CD4-positive, alpha-beta T cell treated with Interleukin-17A for 1 hour (primary cell): ENCODE results near the gene ADRB2.

Experiments
- DNase-seq: peaks from one replicate; pipeline ENCODE4 v3.0.0-alpha.2; 2020

Gene ADRB2

GRCh38 chr5:148831590-148832565 is 5.5 kb downstream of the ADRB2 start:
- DNase-seq = no peak

- no peak for DNase-seq
Measured at GRCh38 chr5:148833122-148833521, 6.7 kb downstream of the ADRB2 start.

GRCh38 chr5:148833925-148834324 is 7.5 kb downstream of the ADRB2 start:
- DNase-seq = no peak

- DNase-seq = no peak
Measured at GRCh38 chr5:148834689-148835088, 8.3 kb downstream of the ADRB2 start.

GRCh38 chr5:148836272-148837250 is 10.2 kb downstream of the ADRB2 start:
- DNase-seq = no peak

- DNase-seq = no peak
Measured at GRCh38 chr5:148837383-148837782, 11.0 kb downstream of the ADRB2 start.

GRCh38 chr5:148838357-148838756 is 11.9 kb downstream of the ADRB2 start:
- DNase-seq = no peak

GRCh38 chr5:148839960-148840359 is 13.5 kb downstream of the ADRB2 start:
- no peak for DNase-seq

GRCh38 chr5:148840531-148840930 is 14.1 kb downstream of the ADRB2 start:
- no peak for DNase-seq

GRCh38 chr5:148841519-148841918 is 15.1 kb downstream of the ADRB2 start:
- peak; percentile 36 for DNase-seq

- no peak for DNase-seq
Measured at GRCh38 chr5:148842161-148842560, 15.8 kb downstream of the ADRB2 start.

- DNase-seq = no peak
Measured at GRCh38 chr5:148843510-148844318, 17.3 kb downstream of the ADRB2 start.

- DNase-seq = peak; percentile 73
Measured at GRCh38 chr5:148844433-148845280, 18.2 kb downstream of the ADRB2 start.

- DNase-seq = no peak
Measured at GRCh38 chr5:148846930-148847329, 20.5 kb downstream of the ADRB2 start.

GRCh38 chr5:148847456-148847855 is 21.0 kb downstream of the ADRB2 start:
- DNase-seq = no peak

GRCh38 chr5:148848393-148849031 is 22.1 kb downstream of the ADRB2 start:
- peak; percentile 62 for DNase-seq

- peak; percentile 73 for DNase-seq
Measured at GRCh38 chr5:148849461-148849860, 23.1 kb downstream of the ADRB2 start.

- DNase-seq = no peak
Measured at GRCh38 chr5:148850836-148851235, 24.4 kb downstream of the ADRB2 start.

GRCh38 chr5:148853868-148854267 is 27.5 kb downstream of the ADRB2 start:
- peak; percentile 38 for DNase-seq

GRCh38 chr5:148855249-148856008 is 29.0 kb downstream of the ADRB2 start:
- peak; percentile 63 for DNase-seq
